SKM-1 (cell line): ENCODE results near the gene ME3.
A peak's percentile ranks its signal among the peaks of the same experiment; 100 is the strongest.

ENCODE experiments used
- DNase-seq: peaks from one replicate; lab custom pipeline; 2025; ENCODE audit not compliant: unreplicated experiment; lab: John Stamatoyannopoulos, UW

The ME3 gene

DNA sequence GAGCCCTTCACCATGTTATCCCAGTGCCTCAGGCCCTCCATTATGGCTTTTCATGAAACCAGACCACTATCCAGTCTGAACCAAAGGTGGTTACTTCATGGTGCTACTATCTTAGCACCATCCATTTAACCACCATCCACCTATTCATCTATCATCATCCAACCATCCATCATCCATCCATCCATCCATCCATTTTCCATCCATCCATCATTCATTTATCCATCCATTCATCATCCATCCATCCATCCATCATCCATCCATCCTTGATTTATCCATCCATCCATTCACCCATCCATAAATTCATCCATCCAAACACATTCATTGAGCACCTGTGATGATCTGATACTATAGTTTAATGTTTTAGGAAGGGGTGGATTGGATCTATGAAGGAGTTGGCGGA, 204.2 kb downstream of the ME3 start:
- DNase-seq: no peak

DNA sequence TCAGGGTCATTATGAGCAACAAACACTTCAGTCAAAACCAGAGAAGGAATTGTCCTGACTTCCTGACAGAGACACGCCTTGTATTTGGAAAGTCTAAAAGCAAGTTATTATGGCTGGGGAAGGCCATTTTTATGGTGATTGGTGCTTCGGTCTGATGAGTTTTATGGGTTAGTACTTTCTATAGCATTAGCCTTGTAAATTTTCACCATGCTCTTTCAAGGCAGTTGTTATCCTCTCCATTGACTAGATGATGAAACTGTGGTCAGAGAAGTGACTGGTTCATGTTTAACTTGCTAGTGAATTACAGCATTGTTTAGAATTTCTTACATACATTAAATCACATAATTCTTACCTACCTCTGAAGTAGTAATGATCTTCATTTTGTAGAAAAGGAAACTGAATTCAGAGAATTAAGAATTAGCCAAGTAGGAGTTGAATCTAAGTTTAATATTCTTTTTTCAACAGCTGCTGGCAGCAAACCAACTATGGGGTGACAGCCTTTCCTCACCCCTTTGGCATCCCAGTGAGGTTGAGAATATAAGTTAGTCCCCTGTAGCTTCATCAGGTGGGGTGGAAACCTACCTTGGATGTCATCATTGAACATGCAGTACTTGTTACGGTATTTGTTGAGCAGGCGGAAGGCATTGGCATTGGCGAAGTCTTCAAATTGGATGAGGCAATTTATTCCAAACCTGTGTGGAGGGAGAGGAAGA, 207.8 kb downstream of the ME3 start:
- DNase-seq: no peak

GRCh38 chr11:86463955-86464354, 208.5 kb downstream of the ME3 start:
- no peak for DNase-seq

- no peak for DNase-seq
These were observed 209.3 kb downstream of the ME3 start for GRCh38 chr11:86463120-86463519.

GRCh38 chr11:86461892-86462291, 210.5 kb downstream of the ME3 start:
- DNase-seq: no peak

DNA sequence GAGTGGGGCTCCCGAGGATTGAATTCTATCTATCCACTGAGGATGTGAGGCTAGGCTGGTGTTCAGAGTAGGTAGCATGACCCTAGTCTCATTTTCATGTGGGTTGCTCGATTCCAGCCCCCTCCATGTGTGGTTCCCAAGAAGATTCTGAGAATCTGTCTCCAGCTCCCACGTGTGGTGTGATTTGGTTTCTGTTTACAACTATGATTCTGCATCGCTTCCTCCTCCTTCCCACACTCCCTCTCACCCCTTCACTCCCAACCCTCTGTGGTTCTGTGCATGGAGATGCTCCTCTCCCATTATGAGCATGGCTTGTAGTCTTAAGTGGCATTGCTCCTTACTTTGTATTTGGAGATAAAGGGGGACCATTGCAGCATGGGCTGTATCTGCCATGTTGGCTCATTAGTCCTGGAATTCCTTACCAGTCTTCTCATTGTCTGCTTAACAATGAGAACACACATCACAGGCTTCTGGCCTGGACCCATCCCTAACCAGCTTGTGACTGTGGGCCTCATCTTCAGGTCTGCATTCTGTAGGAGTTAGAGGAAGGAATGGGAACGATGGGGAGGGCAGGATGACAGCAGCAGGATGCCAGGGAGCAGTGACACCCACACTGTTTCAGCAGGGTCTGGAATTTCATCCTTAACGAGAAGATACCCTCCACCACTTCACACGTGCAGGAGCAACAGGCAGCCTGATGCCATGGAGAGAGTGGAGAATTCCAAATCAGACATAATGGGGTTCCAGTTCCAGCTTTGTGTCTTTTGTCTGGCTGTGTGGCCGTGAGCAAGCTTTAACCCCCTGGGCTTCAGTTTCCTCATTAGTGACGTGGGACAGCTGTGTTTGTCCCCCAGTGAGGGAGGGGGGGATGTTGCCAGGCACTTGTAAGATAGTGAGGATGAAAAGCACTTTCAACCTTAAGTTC, 211.7 kb downstream of the ME3 start:
- DNase-seq: no peak

- no peak for DNase-seq
These were observed 212.5 kb downstream of the ME3 start for GRCh38 chr11:86459682-86460460.

GRCh38 chr11:86459002-86459385, 213.4 kb downstream of the ME3 start:
- DNase-seq: no peak

- DNase-seq: no peak
These were observed 214.0 kb downstream of the ME3 start for GRCh38 chr11:86458294-86459001.

DNA sequence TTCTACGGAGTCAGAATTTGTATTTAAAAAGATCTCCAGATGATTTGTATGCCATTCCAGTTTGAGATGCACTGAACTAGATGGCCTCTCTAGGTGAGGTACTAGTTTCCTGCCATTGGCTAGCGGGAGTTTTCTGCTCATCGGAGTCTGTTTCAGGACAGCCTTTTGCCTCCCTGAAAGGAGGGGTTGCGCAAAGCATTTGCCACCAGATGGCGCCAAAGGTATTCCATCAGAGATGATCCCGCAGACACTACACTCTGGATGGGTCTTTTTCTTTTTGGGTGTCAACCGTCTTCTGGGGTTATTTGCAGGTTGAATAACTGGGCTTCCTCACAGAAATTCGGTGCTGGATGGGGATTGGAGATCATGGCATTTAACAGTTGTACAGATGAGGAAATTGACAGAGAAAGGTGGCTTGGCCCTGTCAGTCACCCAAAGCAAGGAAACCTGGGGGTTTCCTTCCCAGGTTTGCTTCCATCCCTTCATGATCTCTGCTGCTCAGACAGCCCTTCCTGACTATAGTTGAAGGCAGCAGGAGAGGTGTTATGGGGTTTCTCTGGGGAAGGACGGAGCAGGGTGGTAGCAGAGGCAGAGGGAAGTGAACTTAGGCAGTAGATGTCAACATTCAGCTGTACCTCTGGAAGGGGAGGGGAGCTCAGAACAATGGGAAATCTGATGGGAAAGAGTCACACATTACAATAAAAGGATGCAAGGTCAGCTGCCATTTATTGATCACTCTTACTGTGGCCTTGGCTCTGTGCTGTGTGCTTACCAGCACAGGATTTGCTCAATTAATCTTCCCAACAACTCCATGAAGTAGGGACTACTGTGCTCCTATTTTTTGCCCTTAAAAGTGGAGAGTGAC, 216.1 kb downstream of the ME3 start:
- DNase-seq: peak; percentile 45

GRCh38 chr11:86453290-86454030, 219.0 kb downstream of the ME3 start:
- DNase-seq: no peak

DNA sequence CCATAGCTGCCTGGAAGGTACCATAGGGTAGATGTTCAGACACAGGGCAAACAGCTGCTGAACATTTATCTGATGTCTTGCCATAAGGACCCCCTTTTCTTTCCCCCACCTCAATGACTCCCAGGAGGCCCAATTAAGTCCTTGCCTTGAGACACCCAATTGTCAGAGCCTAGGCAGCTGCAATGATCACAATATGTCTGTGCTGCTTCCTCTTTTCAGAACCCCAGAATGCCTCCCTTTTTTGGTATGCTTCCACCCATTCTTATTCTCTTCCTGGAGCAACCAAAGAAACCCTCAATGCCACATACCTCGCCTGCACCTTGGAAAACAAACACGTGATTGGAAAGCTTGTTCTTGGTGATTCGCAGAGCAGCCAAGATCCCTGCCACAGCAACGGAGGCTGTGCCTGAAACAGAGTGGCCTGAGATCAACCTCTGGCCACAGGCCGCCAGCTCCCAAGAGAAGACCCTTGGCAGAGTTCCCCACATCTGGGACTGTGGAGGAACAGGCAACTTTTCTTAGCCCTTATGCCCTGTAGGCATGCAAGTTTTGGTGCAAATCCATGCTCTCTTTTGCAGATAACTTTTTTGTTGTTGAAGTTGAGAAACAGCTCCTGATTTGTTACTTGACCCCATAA, 222.3 kb downstream of the ME3 start:
- peak; percentile 5 for DNase-seq

GRCh38 chr11:86447763-86448480, 224.5 kb downstream of the ME3 start:
- no peak for DNase-seq

GRCh38 chr11:86446924-86447285, 225.5 kb downstream of the ME3 start:
- no peak for DNase-seq

GRCh38 chr11:86446163-86446923, 226.1 kb downstream of the ME3 start:
- no peak for DNase-seq

DNA sequence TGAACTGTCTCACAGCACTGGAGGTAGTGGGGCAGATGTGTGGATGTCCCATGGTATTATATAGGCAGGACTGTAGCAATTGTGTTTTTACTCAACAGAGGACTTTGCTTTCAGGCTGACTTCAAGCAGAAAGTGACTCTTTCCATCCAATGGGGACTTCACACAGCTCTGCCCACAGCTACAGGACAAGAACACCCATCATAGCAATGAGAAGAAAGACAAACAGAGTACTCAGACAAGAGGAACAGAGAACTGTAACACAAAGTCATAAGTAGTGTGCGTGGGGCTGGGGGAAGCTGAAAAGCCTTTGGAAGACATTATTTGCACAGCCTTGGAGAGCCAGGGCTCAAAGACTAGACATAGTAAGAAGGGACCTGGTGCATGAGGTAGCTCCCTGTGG, 227.4 kb downstream of the ME3 start:
- no peak for DNase-seq

- DNase-seq: no peak
These were observed 229.0 kb downstream of the ME3 start for GRCh38 chr11:86443415-86443814.

DNA sequence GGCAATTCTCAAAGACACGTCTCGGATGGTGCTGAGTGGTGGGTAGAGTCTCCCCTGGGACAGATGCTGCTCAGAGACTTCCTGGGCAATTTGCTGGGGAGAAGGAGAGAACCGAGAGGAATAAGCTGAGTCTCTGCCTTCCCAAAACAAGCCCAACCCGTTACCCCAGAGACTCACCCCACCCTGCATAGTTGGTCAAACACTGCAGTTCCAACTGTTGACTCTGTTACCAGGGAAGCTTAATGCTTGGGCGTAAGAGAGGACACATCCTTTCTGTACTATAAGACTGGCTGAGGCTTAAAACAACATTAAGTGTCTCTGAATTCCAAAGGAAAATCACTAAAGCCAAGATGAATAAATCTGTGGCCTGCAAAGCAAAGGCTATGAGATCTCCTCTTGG, 229.6 kb downstream of the ME3 start:
- DNase-seq: no peak
